H1 (cell line): Measurements from ENCODE around the gene AVPR2. TPM values are rescaled to one million over a fixed set of nuclear protein-coding genes. Genes with fewer than 3 reads are reported as not detected.

Experiments used
- CTCF ChIA-PET: fragments of 300-600 bp; sonication (Branson Sonifier 250); formaldehyde crosslinking; loops from one replicate; lab custom pipeline; 2021; ENCODE audit not compliant: partially characterized antibody; lab: Charles Lee
- POLR2A ChIA-PET: fragments of 300-600 bp; sonication (Branson Sonifier 250); formaldehyde crosslinking; loops from one replicate; lab custom pipeline; 2021; ENCODE audit warnings: inconsistent platforms; ENCODE audit not compliant: partially characterized antibody; lab: Charles Lee
- DNase-seq, 2 experiments: peaks; one replicate each; pipeline versions ENCODE4 v3.0.0 to v3.0.0-alpha.2; 2010 to 2022; ENCODE audit warnings: low spot score in 2 of 2, low read depth in 1 of 2, mixed read lengths in 1 of 2
- FAIRE-seq: peaks from 2 replicates; lab custom pipeline; 2011; peaks lifted over from hg19 to GRCh38; lab: Jason Lieb, UNC
- H2AFZ ChIP-seq: 2 replicates; pipeline ENCODE4 v1.8.1; 2012; ENCODE audit warnings: low read length, inconsistent platforms
- H2AK5ac ChIP-seq: 2 replicates; pipeline ENCODE4 v1.6.1; 2013; ENCODE audit warnings: low read depth, low read length
- H2BK120ac ChIP-seq: replicated peaks from 2 replicates; pipeline ENCODE3; 2013; ENCODE audit warnings: low read depth, low read length, inconsistent platforms
- H2BK12ac ChIP-seq: 2 replicates; pipeline ENCODE4 v1.6.1; 2013; ENCODE audit warnings: low read depth, low read length
- H2BK15ac ChIP-seq: 2 replicates; pipeline ENCODE4 v1.6.1; 2013; ENCODE audit warnings: low read length
- H2BK20ac ChIP-seq: 2 replicates; pipeline ENCODE4 v1.6.1; 2013; ENCODE audit warnings: low read length
- H2BK5ac ChIP-seq: 2 replicates; pipeline ENCODE4 v1.6.1; 2013; ENCODE audit warnings: low read depth, low read length
- H3K14ac ChIP-seq: 2 replicates; pipeline ENCODE4 v1.6.1; 2013; ENCODE audit warnings: inconsistent platforms; ENCODE audit not compliant: insufficient read length
- H3K18ac ChIP-seq: 2 replicates; pipeline ENCODE4 v1.6.1; 2013; ENCODE audit warnings: low read length; ENCODE audit errors: extremely low read depth
- H3K23ac ChIP-seq: 2 replicates; pipeline ENCODE4 v1.6.1; 2013; ENCODE audit warnings: inconsistent platforms; ENCODE audit not compliant: insufficient read length
- H3K23me2 ChIP-seq: 2 replicates; pipeline ENCODE4 v1.6.1; 2013; ENCODE audit warnings: low read depth, low read length
- H3K27ac ChIP-seq: 2 replicates; pipeline ENCODE4 v1.6.1; 2011; ENCODE audit warnings: low read depth, low read length, inconsistent platforms
- H3K27me3 ChIP-seq, 4 experiments: replicated peaks in 1 of 4; 1 replicate in 1 of 4; 2 replicates in 3 of 4; pipeline versions ENCODE4 v1.6.1 to v1.8.1; 2011 to 2013; ENCODE audit warnings: low read length in 3 of 4, mild to moderate bottlenecking in 3 of 4, inconsistent platforms in 2 of 4, mixed read lengths in 2 of 4, moderate library complexity in 1 of 4; ENCODE audit not compliant: control insufficient read depth in 3 of 4, insufficient read depth in 3 of 4; ENCODE audit errors: extremely low read depth in 1 of 4
- H3K36me3 ChIP-seq, 4 experiments: 2 replicates each; pipeline versions ENCODE4 v1.6.1 to v1.8.1; 2011 to 2013; ENCODE audit warnings: mild to moderate bottlenecking in 4 of 4, low read length in 3 of 4, moderate library complexity in 2 of 4, control low read depth in 1 of 4, inconsistent platforms in 1 of 4; ENCODE audit not compliant: insufficient read depth in 4 of 4, control insufficient read depth in 2 of 4
- H3K4ac ChIP-seq: replicated peaks from 2 replicates; pipeline ENCODE3; 2013; ENCODE audit warnings: low read length, low read depth, mixed read lengths, inconsistent platforms; ENCODE audit not compliant: insufficient read length
- H3K4me1 ChIP-seq, 4 experiments: replicated peaks in 1 of 4; 1 replicate in 1 of 4; 2 replicates in 3 of 4; pipeline versions ENCODE4 v1.6.1 to v1.8.1; 2011 to 2013; ENCODE audit warnings: low read length in 3 of 4, inconsistent platforms in 2 of 4, mixed read lengths in 1 of 4; ENCODE audit not compliant: insufficient read depth in 4 of 4, control insufficient read depth in 3 of 4
- H3K4me2 ChIP-seq, 2 experiments: 2 replicates each; pipeline versions ENCODE4 v1.6.1 to v1.8.1; 2011 to 2013; ENCODE audit warnings: low read depth in 2 of 2, low read length in 2 of 2, control low read depth in 1 of 2, inconsistent platforms in 1 of 2, mild to moderate bottlenecking in 1 of 2; ENCODE audit not compliant: insufficient read depth in 1 of 2
- H3K4me3 ChIP-seq, 4 experiments: fragments of 200-600, 300-600 bp in 1 of 4; sonication (generic), shearing (Covaris generic), sonication (Bioruptor Twin) in 1 of 4; 2 replicates each; pipeline versions ENCODE4 v1.5.1 to v1.8.1; 2011 to 2016; ENCODE audit warnings: low read length in 4 of 4, low read depth in 3 of 4, control low read depth in 2 of 4, inconsistent platforms in 2 of 4, mild to moderate bottlenecking in 2 of 4, mixed read lengths in 1 of 4, moderate library complexity in 1 of 4; ENCODE audit not compliant: insufficient read depth in 2 of 4; ENCODE audit errors: extremely low read depth in 1 of 4
- H3K56ac ChIP-seq: replicated peaks from 2 replicates; pipeline ENCODE3; 2013; ENCODE audit warnings: low read depth, mild to moderate bottlenecking, mixed read lengths, low read length, inconsistent platforms; ENCODE audit not compliant: insufficient read length
- H3K79me1 ChIP-seq: 2 replicates; pipeline ENCODE4 v1.6.1; 2013; ENCODE audit warnings: low read depth, low read length, control low read depth
- H3K79me2 ChIP-seq, 2 experiments: 2 replicates each; pipeline versions ENCODE4 v1.6.1 to v1.8.1; 2012 to 2013; ENCODE audit warnings: low read length in 2 of 2, mild to moderate bottlenecking in 2 of 2, inconsistent platforms in 1 of 2; ENCODE audit not compliant: insufficient read depth in 2 of 2, control insufficient read depth in 1 of 2
- H3K9ac ChIP-seq, 4 experiments: replicated peaks in 1 of 4; 1 replicate in 1 of 4; 2 replicates in 3 of 4; pipeline versions ENCODE4 v1.6.1 to v1.8.1; 2011 to 2013; ENCODE audit warnings: low read depth in 3 of 4, low read length in 3 of 4, control low read depth in 2 of 4, mild to moderate bottlenecking in 2 of 4, moderate library complexity in 2 of 4, inconsistent platforms in 1 of 4; ENCODE audit errors: extremely low read depth in 1 of 4
- H3K9me3 ChIP-seq, 2 experiments: 2 replicates each; pipeline versions ENCODE4 v1.6.1 to v1.8.1; 2012 to 2013; ENCODE audit warnings: mild to moderate bottlenecking in 2 of 2, moderate library complexity in 2 of 2, control low read depth in 1 of 2, inconsistent platforms in 1 of 2, low read depth in 1 of 2, low read length in 1 of 2, mixed read lengths in 1 of 2; ENCODE audit not compliant: insufficient read depth in 2 of 2
- H4K20me1 ChIP-seq, 2 experiments: replicated peaks in 1 of 2; 2 replicates each; pipeline versions ENCODE3 to v1.8.1; 2011 to 2013; ENCODE audit warnings: inconsistent platforms in 2 of 2, low read length in 2 of 2, mild to moderate bottlenecking in 1 of 2; ENCODE audit not compliant: insufficient read depth in 2 of 2, control insufficient read depth in 1 of 2
- H4K5ac ChIP-seq: 2 replicates; pipeline ENCODE4 v1.6.1; 2013; ENCODE audit warnings: low read length, low read depth, mixed read lengths, inconsistent platforms; ENCODE audit not compliant: insufficient read length
- H4K8ac ChIP-seq: 2 replicates; pipeline ENCODE4 v1.8.0; 2013; ENCODE audit warnings: mild to moderate bottlenecking, moderate library complexity, low read length, inconsistent platforms; ENCODE audit not compliant: insufficient read depth; ENCODE audit errors: extremely low read depth
- H4K91ac ChIP-seq: replicated peaks from 2 replicates; pipeline ENCODE3; 2013; ENCODE audit warnings: low read length, mixed read lengths, inconsistent platforms; ENCODE audit not compliant: insufficient read length
- ASH2L ChIP-seq: fragments of 200-600, 300-600 bp; sonication (generic); IDR thresholded peaks from one replicate; pipeline ENCODE4 v1.7.1; 2017; ENCODE audit warnings: low read length
- BRCA1 ChIP-seq: IDR thresholded peaks from 2 replicates; pipeline ENCODE4 v1.6.1; 2012; ENCODE audit warnings: low read depth, low read length, improper control_type of control experiment
- GTF2F1 ChIP-seq: IDR thresholded peaks from 2 replicates; pipeline ENCODE4 v1.6.1; 2012; ENCODE audit warnings: low read depth, low read length, improper control_type of control experiment, borderline replicate concordance
- JUND ChIP-seq: IDR thresholded peaks from 2 replicates; pipeline ENCODE4 v1.6.1; 2011; ENCODE audit warnings: mild to moderate bottlenecking, improper control_type of control experiment, low read length
- POLR2AphosphoS5 ChIP-seq: IDR thresholded peaks from 2 replicates; pipeline ENCODE4 v1.6.1; 2011; ENCODE audit warnings: low read depth, low read length
- RAD21 ChIP-seq, 2 experiments: IDR thresholded peaks in 1 of 2; conservative IDR thresholded peaks in 1 of 2; 2 replicates each; pipeline ENCODE4 v1.6.1; 2011; ENCODE audit warnings: low read depth in 2 of 2, low read length in 2 of 2, improper control_type of control experiment in 1 of 2, inconsistent platforms in 1 of 2, mild to moderate bottlenecking in 1 of 2, moderate library complexity in 1 of 2
- RFX5 ChIP-seq: IDR thresholded peaks from 2 replicates; pipeline ENCODE4 v1.6.1; 2011; ENCODE audit warnings: low read depth, low read length, improper control_type of control experiment, borderline replicate concordance
- SRF ChIP-seq: IDR thresholded peaks from 2 replicates; pipeline ENCODE4 v1.6.1; 2011; ENCODE audit warnings: mild to moderate bottlenecking, low read depth, low read length, moderate library complexity
- TAF1 ChIP-seq: IDR thresholded peaks from 2 replicates; pipeline ENCODE4 v1.6.1; 2011; ENCODE audit warnings: mild to moderate bottlenecking, low read depth, low read length
- WGBS, 2 experiments: shearing (Covaris generic) in 1 of 2; methylation state at CpG; one replicate each; pipeline versions ENCODE4 v1.1.6 to v1.1.7; 2013 to 2015; ENCODE audit warnings: low lambda C conversion rate in 2 of 2, mixed read lengths in 2 of 2, inconsistent platforms in 1 of 2, low coverage in 1 of 2, missing lambda C conversion rate in 1 of 2; ENCODE audit not compliant: insufficient replicate concordance in 2 of 2, insufficient coverage in 1 of 2, insufficient read length in 1 of 2; ENCODE audit errors: extremely low coverage in 1 of 2, missing lambda C conversion rate in 1 of 2; 5-methylcytosine and 5-hydroxymethylcytosine counted together
- polyA plus RNA-seq, 7 experiments: library from polyadenylated mRNA; depleted of rRNA in 3 of 7; stranded (reverse) in 5 of 7; unstranded in 2 of 7; fragments of >200 nt in 5 of 7; fragments of 200-250 nt in 2 of 7; gene quantifications; 1 replicate in 5 of 7; 2 replicates in 1 of 7; 4 replicates in 1 of 7; pipeline versions ENCODE4 v1.2.1 to v1.2.3, GENCODE V29; 2011 to 2013; ENCODE audit warnings: missing spikeins in 2 of 7, mixed read lengths in 2 of 7
- total RNA-seq: library from RNA; stranded (reverse); fragmentation: NEBNext Ultra II Directional; extraction: Animal tissue kit (Norgen Biotek cat#: 25700); gene quantifications from 2 replicates; pipeline ENCODE4 v1.2.1, GENCODE V29; 2021

The AVPR2 gene
- total and polyA plus RNA-seq, 2 of the 8 experiments (the other 6 are each of a cell fraction or from before 2014, with no cell fraction given): 0.09 TPM; not detected in 1

DNA sequence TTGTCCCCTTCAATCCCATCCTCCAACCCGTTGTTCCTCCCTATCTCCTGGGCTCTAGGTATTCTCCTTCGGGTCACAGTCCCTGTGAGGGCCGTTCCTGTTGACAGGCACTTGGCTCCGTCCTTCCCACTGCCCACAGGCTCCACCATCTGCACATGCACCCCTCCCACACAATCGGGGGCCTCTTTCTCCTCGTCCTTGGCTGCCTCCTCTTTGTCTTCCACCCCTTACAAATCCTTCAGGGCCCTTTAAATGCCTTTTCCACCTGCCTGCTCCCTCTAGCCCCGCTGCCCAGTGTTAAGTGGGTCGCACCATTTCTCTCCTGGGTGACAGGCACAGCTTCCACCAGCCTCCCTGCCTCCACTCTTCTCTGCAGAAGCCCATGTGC is 2.7 kb upstream of the AVPR2 start:
- Histone ChIP-seq H2AFZ (no peak overlapping the region), H2BK15ac (no peak overlapping the region), H3K23ac (no peak overlapping the region), H3K79me1 (no peaks in the 10 kb centered on the region), H3K27ac (no peak overlapping the region), H3K27me3 (no peaks in the 10 kb centered on the region), H2BK5ac (peak overlapping the region; percentile 78; the same call in 1 of the 2 replicates), H2BK120ac (no peak overlapping the region), H3K9me3 (no peaks in the 10 kb centered on the region), H3K9ac (no peak overlapping the region), H3K36me3 (no peaks in the 10 kb centered on the region), H2BK12ac (peak overlapping the region; percentile 60; the same call in 1 of the 2 replicates), H3K4me1 (peaks cover 0 to 12% (median 0%) of the 10 kb centered on the region in 4 experiments; a peak in 1 of 7 replicates), H2AK5ac (no peak overlapping the region), H3K14ac (no peak overlapping the region), H3K18ac (no peak overlapping the region; the same call in 1 of the 2 replicates), H3K4ac (no peak overlapping the region), H4K91ac (peak overlapping the region; percentile 95), H3K23me2 (peaks cover 3% of the 10 kb centered on the region; the same call in 1 of the 2 replicates), H4K5ac (no peak overlapping the region), H4K8ac (no peak overlapping the region), H2BK20ac (no peak overlapping the region), H3K79me2 (no peaks in the 10 kb centered on the region), H4K20me1 (peaks cover 0 to 4% of the 10 kb centered on the region in 2 experiments), H3K4me3 (no peak overlapping the region), H3K56ac (no peak overlapping the region), H3K4me2 (no peak overlapping the region)
- ChIA-PET POLR2A (no interaction called here), CTCF (interaction anchor here (1.6 kb wide), 1 partner anchor 8 kb away, joined by 4 read pairs; no protein-coding TSS in a partner anchor)
- TF ChIP-seq RFX5 (no peak), TAF1 (no peak), ASH2L (no peak), JUND (no peak), POLR2AphosphoS5 (no peak), BRCA1 (no peak), RAD21 (IDR thresholded peaks at IDR 0.05 in 1 of 2, conservative IDR thresholded peaks at IDR 0.05 in 1 of 2; ENCODE audit: low read depth in 2 of 2, low read length in 2 of 2) (no peak), SRF (no peak), GTF2F1 (no peak)
- WGBS, 2 experiments: 78% methylated on average over 8 of the region's 8 CpGs; no CpG with 5 or more reads in 1 of the 2 experiments
- no peak for DNase-seq
- FAIRE-seq: no peak
